Activated CD4-positive, alpha-beta T cell treated with anti-CD3 and anti-CD28 coated beads for 1 hour (primary cell): ENCODE data around the gene CUL4A.
"Not testable (repeated sequence)": the region's sequence is repeated elsewhere in the genome, so short reads cannot be mapped to it uniquely, and the experiment has no call there.

ENCODE experiments used
- DNase-seq: peaks from one replicate; pipeline ENCODE4 v3.0.0-alpha.2; 2020

The CUL4A gene

DNA sequence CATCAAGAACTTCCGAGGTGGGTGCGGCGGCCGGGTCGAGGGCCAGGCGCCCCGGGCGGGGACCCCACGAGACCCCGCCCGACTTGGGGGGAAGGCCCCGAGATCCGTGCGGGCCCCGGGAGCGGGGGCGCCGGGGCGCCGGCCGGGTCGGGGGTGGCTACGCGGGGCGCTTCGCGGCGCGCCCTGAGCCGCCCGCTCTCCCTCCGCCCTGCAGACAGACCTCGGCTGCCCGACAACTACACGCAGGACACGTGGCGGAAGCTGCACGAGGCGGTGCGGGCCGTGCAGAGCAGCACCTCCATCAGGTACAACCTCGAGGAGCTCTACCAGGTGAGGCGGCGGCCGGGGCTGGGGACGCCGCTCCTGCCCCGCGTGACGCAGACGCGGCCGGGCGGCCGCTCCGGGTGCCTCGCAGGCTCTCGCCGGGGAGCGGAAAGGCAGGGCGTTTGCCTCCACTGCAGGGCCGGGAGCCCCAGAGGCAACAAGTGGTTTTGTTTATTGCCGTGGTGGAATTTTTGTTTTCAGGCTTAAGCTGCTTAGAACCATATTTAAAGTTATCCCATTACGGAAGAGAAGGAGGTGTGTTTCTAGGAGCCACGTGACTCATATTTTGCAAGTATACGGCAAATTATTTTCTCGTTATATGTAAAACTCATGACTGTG is 477 bp downstream of the CUL4A start:
- peak; percentile 63 for DNase-seq

DNA sequence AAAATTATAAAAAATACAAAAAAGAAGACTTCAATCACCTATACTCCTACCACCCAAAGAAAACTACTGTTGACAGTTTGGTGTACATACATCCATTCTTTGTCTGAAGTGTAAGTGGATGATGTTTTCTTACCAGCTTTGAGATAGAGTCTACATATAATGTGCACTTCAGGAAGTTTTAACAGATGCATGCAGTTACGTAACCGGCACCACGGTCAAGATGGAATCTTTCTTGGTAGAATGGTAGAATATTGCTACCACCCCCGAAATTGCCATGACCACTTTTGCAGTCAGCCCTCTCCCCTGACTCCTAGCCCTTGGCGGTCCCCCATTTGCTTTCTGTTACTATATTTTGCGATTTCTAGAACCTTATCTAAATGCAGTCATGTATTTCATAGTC is 1.4 kb downstream of the CUL4A start:
- no peak for DNase-seq

GRCh38 chr13:113211774-113212173 is 2.4 kb downstream of the CUL4A start:
- DNase-seq, result no peak

DNA sequence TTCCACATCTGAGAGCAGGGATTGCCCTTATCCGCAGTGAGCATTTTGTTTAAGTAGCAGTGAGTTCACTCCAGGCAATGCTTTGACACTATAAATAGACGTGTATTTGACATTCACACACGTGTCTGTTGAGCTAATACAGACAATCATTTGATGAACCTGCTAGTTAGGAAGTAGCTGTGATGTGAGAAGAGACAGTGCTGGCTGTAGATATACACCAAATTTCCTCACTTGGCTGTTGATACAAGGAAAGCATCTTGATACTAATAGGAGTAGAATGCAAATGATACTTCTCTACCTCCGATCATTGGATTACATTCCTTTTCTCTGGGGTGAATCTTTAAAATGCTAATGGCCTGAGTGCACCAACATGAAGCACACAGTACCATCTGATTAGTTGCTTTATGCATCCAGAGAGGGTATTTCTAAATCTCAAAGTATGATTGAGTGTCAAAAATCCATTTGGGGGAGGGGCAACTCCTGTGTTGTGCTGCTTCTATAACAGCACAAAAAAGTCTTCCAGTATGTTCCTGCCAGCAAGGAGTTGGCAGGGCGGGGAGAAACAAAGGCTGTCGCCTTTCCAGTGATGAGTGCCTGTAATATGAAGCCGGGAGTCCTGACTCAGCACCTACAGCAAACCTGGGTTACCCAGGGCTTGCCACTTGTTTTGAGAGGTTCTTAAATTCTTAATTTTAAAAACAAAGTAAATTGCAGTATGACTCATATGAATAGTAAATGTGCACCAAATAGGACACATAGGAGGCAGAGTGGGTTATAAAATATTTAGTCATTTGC is 7.0 kb downstream of the CUL4A start:
- no peak for DNase-seq

- no peak for DNase-seq
Measured at GRCh38 chr13:113218586-113218985, 9.2 kb downstream of the CUL4A start.

DNA sequence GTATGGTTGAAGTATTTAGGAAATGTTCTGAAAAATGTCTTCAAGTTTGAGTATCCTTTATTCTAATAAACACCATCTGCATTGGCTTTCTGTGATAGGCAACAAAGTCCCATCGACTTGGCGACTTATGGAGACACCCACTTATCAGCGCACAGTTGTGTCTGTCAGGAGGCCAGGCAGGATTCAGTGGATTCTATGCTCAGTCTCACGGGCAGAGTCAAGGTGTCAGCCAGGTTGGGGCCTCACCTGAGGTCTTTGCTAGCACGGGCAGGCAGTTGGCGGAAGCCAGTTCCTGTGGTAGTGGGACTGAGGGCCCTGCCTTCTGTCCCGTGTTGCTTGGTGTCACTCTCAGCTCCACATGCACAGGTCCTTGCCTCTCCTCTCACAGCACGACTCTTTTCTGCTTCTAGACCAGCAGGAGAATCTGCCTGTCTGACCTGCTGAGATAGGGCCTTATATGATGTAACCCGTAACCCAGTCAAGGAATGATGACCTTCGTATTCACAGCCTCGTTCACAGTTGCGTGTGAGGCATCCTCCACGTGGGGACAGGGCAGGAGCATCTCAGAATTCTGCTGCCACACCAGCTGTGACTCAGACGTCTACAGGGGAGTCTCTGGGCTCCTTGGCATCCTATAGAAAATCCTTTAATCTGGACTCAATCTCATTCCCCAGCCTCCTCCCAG is 10.0 kb downstream of the CUL4A start:
- DNase-seq, result no peak

DNA sequence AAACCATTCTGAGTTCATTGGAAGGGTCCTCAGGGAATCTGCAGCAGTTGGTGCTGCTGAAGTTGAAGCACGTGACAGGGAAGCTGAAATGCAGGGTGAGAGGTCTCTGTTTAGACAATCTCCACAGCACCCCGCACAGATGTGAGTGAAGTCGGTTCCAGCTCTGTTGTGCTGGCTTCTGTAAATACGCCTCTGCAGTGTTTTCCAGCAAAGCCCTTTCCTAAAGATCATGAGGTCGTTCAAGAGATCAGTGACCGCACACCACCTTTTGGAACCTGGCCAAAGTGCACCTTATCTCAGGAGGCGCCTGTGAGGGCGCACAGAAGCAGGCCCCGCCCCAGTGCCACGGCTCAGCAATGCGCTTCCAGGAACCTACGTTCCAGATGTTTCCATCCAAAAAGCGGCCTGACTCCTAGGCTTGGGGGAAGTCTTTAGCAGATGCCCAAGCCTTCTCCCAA is 10.8 kb downstream of the CUL4A start:
- no peak for DNase-seq

GRCh38 chr13:113220877-113221276 is 11.5 kb downstream of the CUL4A start:
- no peak for DNase-seq

GRCh38 chr13:113223070-113223469 is 13.7 kb downstream of the CUL4A start:
- no peak for DNase-seq

- DNase-seq, result no peak
Measured at GRCh38 chr13:113224486-113224885, 15.1 kb downstream of the CUL4A start.

DNA sequence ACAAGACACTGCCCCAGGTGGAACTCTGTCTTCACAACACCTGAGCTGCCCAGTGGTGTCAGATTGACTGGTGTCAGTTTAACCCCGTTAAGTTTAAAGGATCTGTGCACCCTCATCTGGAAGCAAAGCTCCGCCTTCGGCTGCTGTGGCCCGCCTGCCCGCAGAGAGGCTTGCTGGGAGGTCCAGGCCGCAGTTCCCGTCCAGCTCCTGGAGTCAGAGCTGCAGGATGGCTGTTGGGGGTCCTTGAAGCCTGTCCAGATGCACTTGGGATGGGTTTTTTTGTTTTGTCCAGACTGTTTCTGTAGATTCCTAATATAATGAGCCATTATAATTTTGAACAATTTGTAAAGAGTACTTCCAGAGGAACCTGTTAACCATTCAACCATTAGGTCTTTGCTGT is 16.1 kb downstream of the CUL4A start:
- no peak for DNase-seq

DNA sequence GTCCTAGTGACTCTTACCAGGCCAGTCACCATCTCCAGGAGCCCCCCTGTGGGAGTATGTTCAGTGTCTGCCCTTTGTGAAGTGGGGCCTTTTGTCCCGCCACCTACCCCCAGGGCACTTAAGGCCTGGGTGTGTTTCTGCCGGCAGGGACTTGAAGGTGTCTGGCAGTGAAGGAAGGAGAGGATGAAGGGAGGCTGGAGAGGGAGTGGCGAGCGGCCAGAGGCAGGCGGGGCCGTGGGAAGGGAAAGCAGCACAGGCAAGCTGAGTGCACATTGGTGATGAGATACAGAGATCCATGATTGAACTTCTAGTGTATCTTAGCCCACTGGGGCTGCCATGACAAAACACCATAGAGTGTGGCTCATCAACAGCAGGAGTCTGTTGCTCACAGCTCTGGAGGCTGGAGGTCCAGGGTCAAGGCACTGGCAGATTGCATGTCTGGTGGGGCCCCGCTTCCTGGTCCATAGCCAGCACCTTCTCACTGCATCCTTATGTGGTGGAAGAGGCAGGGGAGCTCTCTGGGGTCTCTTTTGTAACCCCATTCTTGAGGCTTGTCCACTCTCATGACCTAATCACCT is 17.5 kb downstream of the CUL4A start:
- no peak for DNase-seq

DNA sequence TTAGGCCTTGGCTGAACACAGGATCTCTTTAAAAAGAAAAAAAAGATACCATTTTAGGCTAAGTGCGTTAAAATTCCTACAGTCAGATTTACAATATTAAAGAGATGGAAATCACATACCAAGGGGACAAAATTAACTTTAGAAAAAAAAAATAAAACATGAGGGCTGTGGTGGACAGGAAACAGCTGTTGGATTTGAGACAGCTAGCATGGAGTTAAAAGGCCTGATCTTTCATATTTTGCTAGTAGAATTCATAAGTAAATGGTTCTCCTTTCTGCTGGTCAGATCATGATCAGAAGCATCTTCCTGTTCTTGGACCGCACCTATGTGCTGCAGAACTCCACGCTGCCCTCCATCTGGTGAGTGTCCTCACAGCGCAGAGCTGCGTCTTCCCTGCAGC is 19.7 kb downstream of the CUL4A start:
- DNase-seq, result no peak

DNA sequence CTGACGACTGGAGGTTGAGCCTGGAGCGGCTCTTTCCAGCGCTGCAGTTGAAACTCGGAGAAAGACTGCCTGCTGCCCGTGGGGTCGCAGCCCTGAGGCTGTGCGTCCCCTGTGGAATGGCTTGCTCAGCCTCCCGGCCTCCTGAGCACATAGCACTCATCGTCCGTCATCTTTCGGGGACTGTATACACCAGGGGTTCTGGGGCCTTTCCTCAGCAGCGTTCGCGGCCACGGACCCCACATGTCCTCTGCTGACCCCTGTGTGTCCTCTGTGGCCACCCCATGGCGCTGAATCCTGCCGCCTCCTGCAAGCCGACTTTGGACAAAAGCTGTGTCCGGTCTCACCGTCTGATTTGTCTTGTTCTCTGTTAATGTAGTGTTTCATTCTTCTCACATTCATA is 20.4 kb downstream of the CUL4A start:
- no peak for DNase-seq

DNA sequence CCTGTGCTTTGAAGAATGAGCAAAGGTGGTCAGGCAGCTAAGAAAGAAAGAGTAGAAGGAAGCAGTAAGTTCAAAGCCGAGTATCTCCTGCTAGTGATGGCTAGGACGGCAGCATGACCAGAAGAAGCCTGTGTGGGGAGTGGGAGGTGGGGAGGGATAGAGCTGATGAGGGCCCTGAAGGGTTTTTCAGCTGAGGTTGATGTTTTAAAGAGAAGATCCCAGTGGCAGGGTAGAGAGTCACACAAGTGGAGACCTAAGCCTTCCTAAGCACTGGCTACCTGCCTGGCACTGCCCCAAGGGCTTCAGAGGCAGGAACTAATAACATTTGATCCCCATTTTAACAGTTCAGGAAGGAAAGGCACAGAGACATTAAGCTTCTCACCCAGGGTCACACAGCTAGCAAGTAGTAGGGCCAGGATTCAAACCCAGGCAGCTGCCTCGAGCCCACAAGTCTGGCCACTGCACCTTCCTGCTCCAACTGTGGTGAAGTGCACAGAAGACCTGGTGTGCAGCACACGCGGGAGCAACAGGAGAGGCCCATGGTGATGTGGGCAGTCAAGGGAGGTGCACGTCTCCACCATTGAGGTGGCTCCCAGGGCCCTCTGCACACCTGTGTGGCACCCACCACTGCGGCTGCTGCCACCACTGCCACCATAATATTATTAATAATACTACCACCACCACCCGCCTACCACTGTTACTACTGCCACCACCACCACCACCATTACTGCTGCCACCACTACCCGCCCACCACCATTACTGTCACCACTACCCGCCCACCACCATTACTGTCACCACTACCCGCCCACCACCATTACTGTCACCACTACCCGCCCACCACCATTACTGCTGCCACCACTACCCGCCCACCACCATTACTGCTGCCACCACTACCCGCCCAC is 22.1 kb downstream of the CUL4A start:
- no peak for DNase-seq

- no peak for DNase-seq
Measured at GRCh38 chr13:113232208-113233003, 23.0 kb downstream of the CUL4A start.

GRCh38 chr13:113233101-113233500 is 23.7 kb downstream of the CUL4A start:
- no peak for DNase-seq

DNA sequence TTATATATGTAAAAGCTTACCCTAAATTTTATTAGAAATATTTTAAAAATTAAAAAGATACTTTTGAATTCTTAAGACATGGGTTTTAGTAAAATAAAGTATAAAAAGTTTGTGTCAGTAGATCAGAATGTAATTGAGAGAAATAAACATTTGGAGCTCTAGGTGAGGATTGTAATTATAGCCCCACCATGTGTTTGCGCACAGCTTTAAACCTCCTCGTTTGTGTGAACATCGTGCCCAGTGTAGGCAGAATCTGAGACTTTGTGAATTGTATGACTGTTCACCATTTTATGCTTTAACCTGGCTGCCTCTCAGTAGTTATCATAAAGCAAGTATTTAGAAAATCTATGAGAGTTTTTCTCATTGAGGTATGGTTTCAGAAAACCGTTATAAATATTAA is 29.1 kb downstream of the CUL4A start:
- no peak for DNase-seq

DNA sequence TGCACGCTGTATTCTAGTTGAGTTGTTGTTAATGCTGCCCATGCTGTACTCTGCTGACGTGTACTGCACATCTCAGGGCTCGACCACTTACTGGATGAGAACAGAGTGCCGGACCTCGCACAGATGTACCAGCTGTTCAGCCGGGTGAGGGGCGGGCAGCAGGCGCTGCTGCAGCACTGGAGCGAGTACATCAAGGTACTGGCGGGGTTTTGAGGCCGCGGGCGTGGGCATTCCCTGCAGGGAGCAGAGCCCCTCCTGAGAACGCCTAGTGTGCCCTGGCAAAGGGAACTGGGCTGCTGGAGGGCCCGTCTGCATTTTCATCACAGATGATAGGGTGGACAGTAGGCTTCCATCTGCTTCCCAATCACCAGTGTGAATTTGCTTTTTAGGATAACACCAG is 29.9 kb downstream of the CUL4A start:
- DNase-seq, result no peak

DNA sequence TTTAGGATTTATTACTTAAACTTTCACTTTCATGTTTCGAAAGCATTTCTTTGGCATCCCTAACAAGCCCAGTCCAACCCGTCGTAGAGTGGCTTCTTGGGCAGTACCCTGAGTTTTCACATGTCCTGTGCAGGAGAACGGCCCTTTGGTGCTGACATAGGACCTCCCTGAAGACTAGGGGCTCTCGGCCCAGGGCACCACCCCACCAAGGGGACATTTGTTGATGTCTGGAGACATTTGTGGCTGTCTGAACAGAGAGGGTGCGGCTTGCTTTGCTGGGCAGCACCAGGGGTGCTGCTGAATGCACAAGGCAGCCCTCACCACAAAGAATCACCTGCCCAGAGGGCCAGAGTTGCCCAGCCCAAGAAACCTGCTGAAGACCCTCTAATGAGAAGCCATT is 30.6 kb downstream of the CUL4A start:
- DNase-seq, result no peak

DNA sequence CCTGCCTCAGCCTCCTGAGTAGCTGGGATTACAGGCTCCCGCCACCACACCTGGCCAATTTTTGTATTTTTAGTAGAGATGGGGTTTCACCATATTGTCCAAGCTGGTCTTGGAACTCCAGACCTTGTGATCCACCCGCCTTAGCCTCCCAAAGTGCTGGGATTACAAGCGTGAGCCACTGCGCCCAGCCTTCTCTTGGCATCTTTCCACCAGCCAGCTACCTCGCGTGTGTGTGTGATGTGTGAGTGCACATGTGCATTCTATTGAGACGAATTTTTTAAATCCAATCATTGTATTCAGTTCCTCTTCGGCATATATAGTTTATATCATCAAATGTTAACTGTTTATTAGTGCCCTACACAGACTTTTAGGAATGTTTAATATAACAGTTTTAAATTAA is 32.2 kb downstream of the CUL4A start:
- not testable (repeated sequence) for DNase-seq

GRCh38 chr13:113243847-113244246 is 34.4 kb downstream of the CUL4A start:
- no peak for DNase-seq
